SK-N-MC (cell line): ENCODE measurements around the gene AHCY.
"Not testable (repeated sequence)": the region's sequence is repeated elsewhere in the genome, so short reads cannot be mapped to it uniquely, and the experiment has no call there.

Experiments used
- DNase-seq: peaks from one replicate; pipeline ENCODE4 v3.0.0-alpha.2; 2011; ENCODE audit warnings: low read depth, low spot score
- H3K27ac ChIP-seq: fragments of 200-600 bp; sonication (generic); 2 replicates; pipeline ENCODE4 v1.5.1; 2016; ENCODE audit warnings: mixed run types
- H3K36me3 ChIP-seq: fragments of 200-600 bp; sonication (generic); 2 replicates; pipeline ENCODE4 v1.6.1; 2017; ENCODE audit warnings: antibody characterized with exemption, low read length, mixed read lengths; ENCODE audit not compliant: insufficient read depth
- H3K4me3 ChIP-seq: fragments of 200-600 bp; sonication (generic); 2 replicates; pipeline ENCODE4 v1.5.1; 2016
- H3K9ac ChIP-seq: fragments of 200-600 bp; sonication (generic); 2 replicates; pipeline ENCODE4 v1.8.0; 2017; ENCODE audit warnings: mixed run types, mixed read lengths; ENCODE audit not compliant: insufficient read length
- H3K9me3 ChIP-seq: fragments of 200-600 bp; sonication (generic); 2 replicates; pipeline ENCODE4 v1.6.1; 2017; ENCODE audit warnings: low read depth, mild to moderate bottlenecking, antibody characterized with exemption, low read length, moderate library complexity, mixed read lengths
- EZH2 ChIP-seq: fragments of 200-600 bp; sonication (generic); IDR thresholded peaks from one replicate; pipeline ENCODE4 v1.6.1; 2017; ENCODE audit warnings: antibody characterized with exemption
- FOXP2 ChIP-seq: optimal IDR thresholded peaks from 2 replicates; pipeline ENCODE3; 2011; ENCODE audit warnings: mild to moderate bottlenecking, moderate library complexity; ENCODE audit not compliant: insufficient read depth; ENCODE audit errors: extremely low read length, control extremely low read depth
- POLR2AphosphoS5 ChIP-seq: IDR thresholded peaks from 2 replicates; pipeline ENCODE4 v1.6.1; 2012; ENCODE audit warnings: mild to moderate bottlenecking, low read depth, low read length, borderline replicate concordance

Gene AHCY

GRCh38 chr20:34337982-34338726 is 35.0 kb upstream of the AHCY start:
- DNase-seq = no peak
- no peak overlapping the region for H3K9ac ChIP-seq
- no peak overlapping the region for H3K27ac ChIP-seq
- no peaks in the 10 kb centered on the region for H3K9me3 ChIP-seq
- H3K4me3 ChIP-seq = no peak overlapping the region
- no peaks in the 10 kb centered on the region for H3K36me3 ChIP-seq
- no peak for TF ChIP-seq POLR2AphosphoS5
- no peak for TF ChIP-seq EZH2

GRCh38 chr20:34337544-34337943 is 34.4 kb upstream of the AHCY start:
- no peak overlapping the region for H3K9ac ChIP-seq
- no peak overlapping the region for H3K4me3 ChIP-seq
- H3K36me3 ChIP-seq = no peaks in the 10 kb centered on the region
- H3K9me3 ChIP-seq = no peaks in the 10 kb centered on the region
- no peak overlapping the region for H3K27ac ChIP-seq
- no peak for DNase-seq
- TF ChIP-seq EZH2 (no peak), POLR2AphosphoS5 (no peak), FOXP2 (no peak)

- TF ChIP-seq POLR2AphosphoS5 (no peak), EZH2 (no peak), FOXP2 (no peak)
- no peaks in the 10 kb centered on the region for H3K36me3 ChIP-seq
- no peak for DNase-seq
- no peaks in the 10 kb centered on the region for H3K9me3 ChIP-seq
- no peak overlapping the region for H3K4me3 ChIP-seq
- no peak overlapping the region for H3K27ac ChIP-seq
- no peak overlapping the region for H3K9ac ChIP-seq
These were observed 31.7 kb upstream of the AHCY start for GRCh38 chr20:34334654-34335407.

DNA sequence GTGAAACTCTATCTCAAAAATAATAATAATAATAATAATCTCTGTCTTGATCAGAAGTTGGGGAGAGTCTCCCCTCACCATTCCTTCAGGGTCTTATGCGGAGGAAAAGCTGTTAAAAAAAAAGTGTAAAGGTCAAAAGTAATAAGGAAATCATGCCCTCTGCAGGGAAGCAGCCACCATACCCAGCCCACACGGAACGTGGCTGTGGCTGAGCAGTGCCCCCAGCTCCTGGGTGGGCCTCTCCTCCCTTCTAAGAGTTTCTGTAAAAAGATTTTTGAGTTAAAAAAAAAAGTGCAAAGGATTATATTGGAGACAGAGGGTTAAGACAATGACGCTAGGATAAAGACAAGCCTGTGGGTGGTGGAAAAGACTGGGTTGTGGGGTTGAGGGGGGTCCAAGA is 30.6 kb upstream of the AHCY start:
- DNase-seq = no peak
- Histone ChIP-seq H3K9me3 (no peaks in the 10 kb centered on the region), H3K27ac (no peak overlapping the region), H3K9ac (no peak overlapping the region), H3K36me3 (no peaks in the 10 kb centered on the region), H3K4me3 (no peak overlapping the region)
- TF ChIP-seq FOXP2 = no peak

- Histone ChIP-seq H3K9me3 (no peaks in the 10 kb centered on the region), H3K9ac (no peak overlapping the region), H3K27ac (no peak overlapping the region), H3K4me3 (no peak overlapping the region), H3K36me3 (no peaks in the 10 kb centered on the region)
- DNase-seq = no peak
- TF ChIP-seq EZH2 (no peak), POLR2AphosphoS5 (no peak), FOXP2 (no peak)
These were observed 29.2 kb upstream of the AHCY start for GRCh38 chr20:34332262-34332920.

DNA sequence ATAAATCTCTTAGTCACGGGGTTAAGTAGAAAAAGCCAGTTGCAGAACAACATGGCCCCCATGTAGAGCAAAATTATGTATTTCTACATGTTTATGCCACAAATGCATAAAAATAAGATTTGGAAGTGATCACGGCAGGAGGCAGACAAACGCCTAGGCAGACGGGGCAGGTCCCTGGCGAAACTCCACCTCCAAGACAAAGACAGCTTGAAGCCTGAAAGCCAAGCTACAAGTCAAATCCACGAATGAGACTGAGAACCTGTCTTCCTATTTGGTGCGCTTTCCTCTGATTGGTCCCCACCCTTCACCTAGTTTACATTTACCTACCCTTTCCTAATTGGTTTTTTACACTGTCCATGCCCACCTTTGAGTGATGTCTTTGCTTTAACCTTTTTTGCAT is 28.7 kb upstream of the AHCY start:
- no peak for DNase-seq
- H3K9me3 ChIP-seq = no peaks in the 10 kb centered on the region
- H3K36me3 ChIP-seq = no peaks in the 10 kb centered on the region
- TF ChIP-seq FOXP2 (no peak), POLR2AphosphoS5 (no peak), EZH2 (no peak)
- H3K27ac ChIP-seq = no peak overlapping the region
- H3K4me3 ChIP-seq = no peak overlapping the region
- no peak overlapping the region for H3K9ac ChIP-seq

GRCh38 chr20:34330861-34331544 is 27.8 kb upstream of the AHCY start:
- not testable (repeated sequence) for DNase-seq, H3K4me3 ChIP-seq, H3K9me3 ChIP-seq, H3K9ac ChIP-seq, H3K27ac ChIP-seq, H3K36me3 ChIP-seq

DNA sequence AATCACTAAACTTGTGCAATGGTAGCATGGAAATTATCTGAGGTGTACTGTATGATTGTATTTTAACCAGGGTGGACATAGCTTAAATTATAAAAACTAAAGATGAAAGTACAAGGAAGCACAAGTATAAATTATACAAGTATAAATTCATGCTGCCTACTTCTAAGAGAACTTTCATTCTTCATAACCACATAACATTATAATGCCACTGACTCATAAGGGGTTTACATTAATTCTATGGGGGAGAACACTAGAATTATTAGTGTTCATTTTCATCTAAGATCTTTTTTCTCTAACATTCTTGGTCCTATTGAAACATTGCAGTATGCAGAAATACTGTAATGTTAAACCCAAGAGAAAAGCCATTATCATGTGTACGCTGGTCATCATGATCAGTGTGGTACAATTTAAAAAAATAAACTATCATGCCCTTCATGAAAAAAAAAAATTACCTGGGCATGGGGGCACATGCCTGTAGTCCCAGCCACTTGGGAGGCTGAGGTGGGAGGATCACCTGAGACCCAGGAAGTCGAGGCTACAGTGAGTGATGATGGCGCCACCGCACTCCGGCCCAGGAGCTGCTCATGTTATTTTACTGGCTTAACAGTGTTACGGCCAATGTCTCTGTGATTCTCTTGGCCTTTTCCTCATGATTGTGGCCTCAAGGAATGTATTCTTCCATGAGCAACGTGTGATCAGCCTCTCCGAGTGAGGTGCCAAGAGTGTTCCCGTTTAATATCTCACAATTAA is 25.9 kb upstream of the AHCY start:
- TF ChIP-seq EZH2 (no peak), POLR2AphosphoS5 (no peak), FOXP2 (no peak)
- H3K36me3 ChIP-seq = no peaks in the 10 kb centered on the region

GRCh38 chr20:34328207-34328606 is 25.1 kb upstream of the AHCY start:
- H3K9me3 ChIP-seq, DNase-seq, H3K9ac ChIP-seq, H3K27ac ChIP-seq, H3K4me3 ChIP-seq, H3K36me3 ChIP-seq: not testable (repeated sequence)

More for the DNA sequence above, 25.9 kb upstream of the AHCY start:
- no peak for DNase-seq
- Histone ChIP-seq H3K9ac (no peak overlapping the region), H3K4me3 (no peak overlapping the region), H3K27ac (no peak overlapping the region), H3K9me3 (no peaks in the 10 kb centered on the region)
